ENCODE data around the gene SMIM38.
"Not testable (repeated sequence)": the region's sequence is repeated elsewhere in the genome, so short reads cannot be mapped to it uniquely, and the experiment has no call there.

Gene SMIM38

DNA sequence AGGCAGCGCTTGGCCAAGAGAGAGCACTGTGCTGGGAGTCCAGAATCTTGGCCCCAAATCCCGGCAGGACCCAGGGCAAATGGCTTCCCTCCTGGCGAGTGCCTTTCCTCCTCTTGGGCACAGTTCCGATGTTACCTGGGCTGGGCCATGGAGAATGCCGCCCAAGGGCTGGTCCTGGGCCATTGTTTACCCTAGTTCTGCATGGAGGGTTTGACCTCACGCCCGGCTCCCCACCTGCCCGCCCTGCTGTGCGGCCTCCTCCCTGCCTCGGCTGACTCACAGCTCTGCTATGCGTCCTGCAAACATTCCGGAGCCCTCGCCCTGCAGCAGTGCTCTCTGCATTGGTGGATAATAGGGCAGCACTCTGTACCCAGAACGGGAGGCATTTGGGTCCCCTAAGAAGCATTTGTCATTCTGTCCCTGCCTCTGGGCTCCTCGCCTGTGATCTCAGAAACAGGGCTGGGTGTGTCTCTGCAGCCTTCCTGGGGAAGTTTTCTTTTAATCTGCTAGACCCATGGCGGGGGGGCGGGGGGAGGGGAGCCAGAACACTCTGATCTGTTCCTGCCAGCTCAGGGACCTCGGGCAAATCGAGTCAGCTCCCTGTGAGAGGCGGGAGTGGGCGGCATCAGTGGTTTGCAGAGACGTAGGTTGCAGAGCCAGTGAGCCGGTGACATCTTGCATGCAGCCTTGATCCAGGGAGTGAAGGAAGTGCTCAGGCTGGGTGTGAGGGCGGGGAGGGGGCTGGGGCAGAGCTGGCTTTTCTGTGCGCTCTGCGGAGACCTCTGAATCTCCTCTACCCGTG is 32.9 kb upstream of the SMIM38 start:
- no peak for DNase-seq

DNA sequence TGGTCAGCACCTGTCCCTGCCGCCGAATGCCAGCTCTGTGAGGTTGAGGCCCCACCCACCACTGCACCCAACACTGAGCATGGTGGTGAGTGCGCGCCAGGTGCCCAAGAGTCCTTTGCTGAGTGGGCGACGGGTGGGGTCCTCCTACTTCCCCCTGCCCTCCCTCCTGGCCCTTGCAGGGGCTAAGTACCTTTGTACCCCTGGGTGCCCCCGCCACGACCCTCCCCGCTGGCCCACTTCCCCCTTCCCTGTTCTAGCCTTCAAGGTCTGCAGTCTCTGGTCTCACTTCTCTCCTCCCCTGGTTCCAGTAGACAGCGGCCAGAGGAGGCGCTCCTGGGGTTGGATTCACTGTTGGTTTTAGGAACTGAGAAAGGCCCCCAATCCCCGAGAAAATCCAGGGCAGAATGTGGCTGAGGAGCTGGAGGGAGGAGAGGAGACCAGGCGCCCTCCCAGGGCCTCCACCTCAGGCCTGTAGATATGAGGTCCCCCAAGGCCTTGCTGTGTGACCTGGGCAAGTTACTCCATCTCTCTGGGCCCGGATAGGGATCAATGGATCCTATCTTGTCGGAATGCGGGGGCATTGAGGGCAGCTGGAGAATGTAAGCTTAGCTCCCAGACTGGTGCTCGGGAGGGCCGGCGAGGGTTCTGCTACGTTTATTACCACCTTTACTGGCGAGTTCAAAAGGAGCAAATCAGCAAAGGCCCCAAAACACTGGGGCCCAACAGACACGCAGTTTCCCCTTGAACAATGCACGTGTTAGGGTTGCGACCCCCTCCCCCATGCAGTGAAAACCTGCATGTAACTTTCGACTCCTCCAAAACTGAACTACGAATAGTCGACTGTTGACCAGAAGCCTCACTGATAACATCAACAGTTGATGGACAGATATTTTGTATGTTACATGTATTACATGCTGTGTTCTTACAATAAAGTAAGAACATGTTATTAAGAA is 31.9 kb upstream of the SMIM38 start:
- DNase-seq: no peak

DNA sequence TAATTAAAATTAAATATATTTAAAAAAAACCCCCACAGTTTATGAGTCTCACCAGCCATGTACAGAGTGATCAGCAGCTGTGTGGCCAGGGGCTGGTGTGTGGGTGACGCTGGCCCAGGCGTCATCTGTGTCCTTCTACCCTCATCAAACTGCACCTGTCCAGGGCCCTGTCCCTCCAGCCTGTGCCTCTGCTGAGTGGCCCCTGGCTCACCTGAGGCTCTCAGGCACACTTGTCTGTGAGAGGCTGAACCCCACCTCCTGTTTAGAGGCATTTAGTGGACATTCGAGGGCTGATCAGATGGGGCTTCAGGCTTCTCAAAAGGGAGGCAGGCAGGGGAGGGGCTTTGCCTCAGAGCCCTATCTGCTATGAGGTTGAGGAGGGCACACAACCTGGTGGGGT is 29.9 kb upstream of the SMIM38 start:
- no peak for DNase-seq

DNA sequence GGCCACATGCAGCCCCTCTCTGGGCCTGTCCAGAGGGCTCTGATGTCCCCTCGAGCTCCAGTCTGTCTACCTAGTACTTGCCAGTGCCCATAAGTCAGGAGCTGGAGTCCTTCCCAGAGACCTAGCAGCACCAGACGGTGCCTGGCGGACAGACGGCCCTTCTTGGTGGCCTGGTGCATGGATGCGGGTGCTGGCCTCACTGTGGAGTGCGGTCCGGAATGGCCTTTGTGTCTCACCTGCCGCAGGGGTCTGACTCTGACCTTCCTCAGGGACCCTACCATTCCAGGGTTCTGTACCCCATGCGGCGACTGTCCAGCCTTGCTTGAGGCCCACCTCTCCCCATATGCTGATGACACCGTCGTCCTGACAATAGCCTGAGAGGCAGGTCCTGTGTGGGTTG is 29.4 kb upstream of the SMIM38 start:
- no peak for DNase-seq

DNA sequence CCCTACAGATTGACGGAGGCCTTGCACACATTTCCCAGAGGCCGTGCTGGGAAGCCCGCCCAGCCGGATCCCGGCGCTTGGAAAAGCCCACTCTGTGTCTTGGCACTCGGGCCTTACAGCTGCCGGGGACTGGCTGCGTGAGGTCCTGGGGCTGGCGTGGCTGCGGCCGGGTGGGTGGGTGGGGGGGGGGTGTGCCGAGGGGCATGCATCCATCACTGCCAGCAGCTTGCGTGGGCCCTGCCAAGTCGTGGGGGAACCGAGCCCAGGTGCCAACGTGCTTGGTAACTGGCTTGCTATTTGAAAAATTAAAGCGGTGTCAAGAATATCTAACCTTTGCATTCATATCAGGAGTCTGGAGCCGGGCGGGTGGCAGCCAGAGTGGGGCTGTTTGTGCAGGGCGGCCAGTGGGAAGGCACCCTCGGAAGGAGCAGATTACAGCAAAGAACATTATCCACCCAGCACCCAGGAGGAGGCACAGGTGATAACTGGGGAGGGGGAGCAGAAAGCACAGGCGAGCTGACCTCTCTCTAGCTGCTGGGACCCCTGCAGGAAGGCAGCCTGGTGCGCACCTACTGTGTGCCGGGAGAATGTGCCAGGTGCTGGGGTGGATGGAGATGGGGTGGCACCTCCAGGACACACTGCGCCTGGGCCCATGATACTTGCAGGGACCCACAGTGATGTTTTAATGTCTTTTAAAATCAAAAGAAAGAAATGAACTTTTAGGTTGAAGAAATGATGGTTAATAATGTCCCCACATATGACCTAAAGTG is 28.5 kb upstream of the SMIM38 start:
- no peak for DNase-seq

DNA sequence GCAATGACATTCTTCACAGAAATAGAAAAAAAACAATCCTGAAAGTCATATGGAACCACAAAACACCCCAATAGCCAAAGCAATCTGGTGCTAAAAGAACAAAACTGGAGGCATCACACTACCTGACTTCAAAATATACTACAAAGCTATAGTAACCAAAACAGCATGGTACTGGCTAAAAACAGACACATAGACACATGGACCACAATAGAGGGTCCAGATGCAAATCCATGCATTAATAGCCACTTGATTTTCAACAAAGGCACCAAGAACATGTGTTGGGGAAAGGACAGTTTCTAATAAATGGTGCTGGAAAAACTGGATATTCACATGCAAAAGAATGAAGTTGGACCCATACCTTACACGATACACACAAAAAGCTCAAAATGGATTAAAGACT is 27.9 kb upstream of the SMIM38 start:
- DNase-seq: no peak

DNA sequence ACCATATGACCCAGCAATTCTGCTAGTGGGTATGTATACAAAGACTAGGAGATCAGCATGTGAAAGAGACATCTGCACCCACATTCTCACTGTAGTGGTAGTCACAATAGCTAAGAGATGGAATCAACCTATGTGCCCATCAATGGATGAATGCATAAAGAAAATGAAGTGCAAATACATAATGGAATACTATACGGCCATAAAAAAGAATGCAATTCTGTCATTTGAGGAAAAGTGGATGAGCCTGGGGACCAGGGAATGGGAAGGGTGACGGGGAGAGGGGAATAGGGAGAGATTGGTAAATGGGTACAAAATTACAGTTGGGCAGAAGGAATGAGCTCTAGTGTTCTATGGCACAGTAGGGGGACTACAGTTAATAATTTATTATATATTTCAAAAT is 26.7 kb upstream of the SMIM38 start:
- no peak for DNase-seq

DNA sequence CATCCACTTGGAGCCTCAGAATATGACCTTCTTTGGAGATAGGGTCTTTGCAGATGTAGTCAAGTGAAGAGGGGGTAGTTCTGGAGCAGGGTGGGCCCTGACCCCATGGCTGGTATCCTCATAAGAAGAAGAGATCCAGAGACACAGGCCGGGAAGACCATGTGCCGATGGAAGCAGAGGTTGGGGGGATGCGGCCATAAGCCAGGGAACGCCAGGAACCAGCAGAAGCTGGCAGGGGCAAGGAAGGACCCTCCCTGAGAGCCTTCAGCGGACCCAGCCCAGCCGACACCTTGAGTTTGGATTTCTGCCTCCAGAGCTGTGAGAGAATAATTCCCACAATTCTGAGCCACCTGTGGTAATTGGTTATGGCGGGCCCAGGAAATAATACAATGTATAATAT is 26.1 kb upstream of the SMIM38 start:
- no peak for DNase-seq

DNA sequence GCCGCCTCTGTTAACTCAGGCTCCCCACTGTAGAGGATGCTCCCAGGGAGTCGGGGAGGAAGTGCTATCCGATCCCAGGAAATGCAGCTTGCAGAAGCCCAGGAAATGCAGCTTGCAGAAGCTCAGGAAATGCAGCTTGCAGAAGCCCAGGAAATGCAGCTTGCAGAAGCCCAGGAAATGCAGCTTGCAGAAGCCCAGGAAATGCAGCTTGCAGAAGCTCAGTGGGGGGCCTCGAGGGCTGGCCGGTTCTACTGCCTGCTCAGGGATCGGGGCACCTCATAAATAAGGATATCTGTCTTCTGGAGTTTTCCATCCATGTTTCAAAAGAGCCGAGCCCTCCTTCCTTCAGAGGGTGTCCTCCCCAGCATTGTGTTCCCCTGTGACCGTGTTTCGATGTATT is 25.1 kb upstream of the SMIM38 start:
- DNase-seq: no peak

DNA sequence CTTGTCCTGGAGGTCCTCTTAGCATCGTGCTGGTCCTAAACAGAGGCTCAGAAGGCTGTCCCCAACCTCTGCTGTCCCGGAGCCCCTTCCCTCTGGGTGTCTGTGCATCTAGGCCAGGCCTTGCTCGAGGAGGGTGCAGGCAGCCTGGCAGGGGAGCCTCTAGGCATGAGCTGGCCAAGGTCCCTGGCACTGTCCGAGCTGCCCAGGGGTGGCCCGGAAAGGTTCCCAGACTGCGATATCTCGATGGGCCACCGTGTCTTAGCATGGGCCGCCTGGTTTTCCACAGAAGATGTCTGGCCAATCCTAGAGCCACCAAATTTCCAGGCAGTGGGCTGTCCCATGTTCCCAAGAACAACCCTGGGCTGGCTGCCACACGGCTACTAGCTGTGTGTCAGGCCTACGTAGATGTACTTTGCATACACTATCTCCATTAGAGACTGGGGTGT is 24.6 kb upstream of the SMIM38 start:
- no peak for DNase-seq

DNA sequence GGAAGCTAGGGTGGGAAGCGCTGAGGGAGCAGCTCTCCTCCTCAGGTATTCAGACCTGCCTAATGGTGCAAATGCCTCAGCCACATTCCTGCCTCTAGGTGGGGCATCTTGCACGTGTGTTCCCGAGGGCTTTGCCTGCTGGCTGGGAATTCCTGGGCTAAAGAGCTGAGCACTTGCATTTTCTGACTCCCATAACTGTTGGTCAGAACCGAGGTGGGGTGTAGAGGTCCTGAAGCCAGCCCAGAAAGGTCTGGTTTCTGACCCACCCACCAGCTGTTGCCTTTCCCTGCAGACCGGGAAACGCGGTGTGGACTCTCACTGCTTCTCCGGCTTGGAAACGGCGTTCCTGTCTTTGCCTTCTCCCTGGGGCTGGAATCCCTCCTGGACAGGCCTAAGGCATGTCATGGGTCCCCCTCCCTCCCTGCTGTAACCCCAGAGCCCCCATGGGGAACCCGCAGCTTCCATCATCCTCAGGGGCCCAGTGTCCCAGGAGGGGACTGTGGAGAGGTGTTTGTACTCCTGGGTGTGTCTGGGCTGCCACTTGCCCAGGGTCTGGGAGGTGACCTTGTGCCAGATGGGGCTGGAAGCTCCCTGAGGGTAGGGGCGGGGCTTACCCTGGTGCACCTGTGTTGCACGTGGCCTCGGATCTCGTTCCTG is 24.0 kb upstream of the SMIM38 start:
- no peak for DNase-seq

DNA sequence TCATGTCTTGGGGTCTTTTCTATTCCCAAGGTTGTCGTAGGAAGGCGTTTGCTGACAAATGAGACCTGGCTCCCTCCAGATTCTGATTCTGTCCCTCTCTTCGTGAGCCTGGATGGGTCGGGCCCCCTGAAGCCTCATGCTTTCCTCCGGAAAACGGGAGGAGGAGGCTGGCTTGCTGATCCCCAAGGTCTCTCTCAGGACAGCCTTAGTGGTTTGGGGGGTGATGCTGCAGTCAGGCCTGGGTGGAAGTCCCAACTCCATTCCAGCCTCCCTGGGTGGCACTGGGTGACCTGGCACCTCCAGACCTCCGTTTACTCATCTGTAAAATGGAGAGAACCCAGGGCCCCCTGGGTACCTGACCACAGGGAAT is 23.4 kb upstream of the SMIM38 start:
- no peak for DNase-seq

DNA sequence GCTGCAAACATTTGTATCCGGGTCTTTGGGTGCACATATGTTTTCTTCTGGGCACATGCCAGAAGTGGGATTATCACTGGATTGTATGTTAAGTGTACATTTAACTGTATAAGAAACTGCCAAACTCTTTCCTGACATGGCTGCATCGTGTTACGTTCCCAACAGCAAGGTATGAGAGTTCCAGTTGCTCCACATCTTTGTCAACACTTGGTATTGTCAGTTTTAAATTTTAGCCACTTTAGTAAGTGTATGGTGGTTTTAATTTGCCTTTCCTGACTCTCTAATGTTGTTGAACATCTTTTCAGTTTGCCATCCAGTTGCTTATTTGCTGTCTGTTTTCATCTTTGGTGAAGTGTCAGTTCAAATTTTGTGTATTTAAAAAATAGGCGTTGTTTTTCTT is 22.5 kb upstream of the SMIM38 start:
- no peak for DNase-seq

DNA sequence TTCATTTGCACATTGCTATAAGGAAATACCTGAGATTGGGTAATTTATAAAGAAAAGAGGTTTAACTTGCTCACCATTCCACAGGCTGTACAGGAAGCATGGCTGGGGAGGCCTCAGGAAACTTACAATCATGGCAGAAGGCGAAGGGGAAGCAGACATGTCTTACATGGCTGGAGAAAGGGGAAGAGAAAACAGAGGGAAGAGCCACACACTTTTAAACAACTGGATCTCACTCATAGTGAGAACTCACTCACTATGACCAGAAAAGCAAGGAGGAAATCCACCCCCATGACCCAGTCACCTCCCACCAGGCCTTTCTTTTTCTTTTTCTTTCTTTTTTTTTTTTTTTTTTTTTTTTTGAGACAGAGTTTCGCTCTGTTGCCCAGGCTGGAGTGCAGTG is 21.6 kb upstream of the SMIM38 start:
- DNase-seq: not testable (repeated sequence)

DNA sequence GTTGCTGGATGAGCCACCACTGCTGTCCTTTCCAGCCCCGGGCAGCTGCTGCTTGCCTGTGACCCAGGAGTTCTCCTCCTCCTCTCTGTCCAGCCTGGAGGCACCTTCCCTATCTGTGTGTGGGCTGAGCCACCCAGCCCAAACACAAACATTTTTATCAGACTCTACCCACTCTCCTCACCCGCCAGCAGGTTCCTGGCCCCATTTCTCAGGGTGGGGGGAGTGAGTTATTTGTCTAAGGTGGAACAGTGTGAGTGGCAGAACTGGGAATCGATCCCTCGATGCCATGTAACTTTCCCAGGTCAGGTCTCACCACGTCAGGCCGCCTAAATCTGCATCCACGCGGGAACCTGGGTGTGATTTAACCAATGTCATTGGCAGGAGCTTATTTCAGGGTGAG is 20.8 kb upstream of the SMIM38 start:
- DNase-seq: no peak

DNA sequence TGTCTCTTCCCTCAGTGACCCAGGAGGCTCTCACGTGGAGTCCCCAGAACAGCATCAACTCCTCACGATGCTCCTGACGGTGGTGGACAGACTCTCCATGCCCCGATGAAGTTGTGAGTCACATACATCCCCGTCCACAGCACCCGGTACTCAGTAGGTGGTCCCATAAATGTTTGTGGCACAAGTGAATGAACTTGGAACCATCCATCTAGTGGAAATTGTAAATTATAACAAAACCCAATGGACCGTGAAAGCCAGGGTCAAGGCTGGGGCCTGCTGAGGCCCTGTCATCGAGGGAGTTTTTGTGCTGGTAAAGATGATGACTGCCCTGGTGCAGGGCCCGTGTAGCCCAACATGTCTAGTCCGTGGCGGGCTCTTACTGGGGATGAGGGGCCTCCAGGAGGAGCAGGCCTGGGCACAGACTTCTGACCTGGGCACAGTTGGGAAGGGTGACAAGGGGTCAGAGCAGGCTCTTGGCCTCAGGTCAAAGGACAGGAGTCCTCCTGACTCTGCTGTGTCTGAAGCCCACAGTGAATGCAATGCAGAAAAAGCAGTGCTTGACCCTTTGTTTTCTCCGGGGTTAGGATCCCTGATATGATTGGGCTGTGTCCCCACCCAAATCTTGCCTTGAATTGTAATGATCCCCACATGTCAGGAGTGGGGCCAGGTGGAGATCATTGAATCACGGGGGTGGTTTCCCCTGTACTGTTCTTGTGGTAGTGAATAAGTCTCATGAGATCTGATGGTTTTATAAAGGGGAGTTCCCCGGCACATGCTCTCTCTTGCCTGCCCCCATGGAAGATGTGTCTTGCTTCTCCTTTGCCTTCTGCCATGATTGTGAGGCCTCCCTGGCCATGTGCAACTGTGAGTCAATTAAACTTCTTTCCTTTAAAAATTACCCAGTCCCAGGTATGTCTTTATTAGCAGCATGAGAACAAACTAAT is 20.0 kb upstream of the SMIM38 start:
- no peak for DNase-seq

DNA sequence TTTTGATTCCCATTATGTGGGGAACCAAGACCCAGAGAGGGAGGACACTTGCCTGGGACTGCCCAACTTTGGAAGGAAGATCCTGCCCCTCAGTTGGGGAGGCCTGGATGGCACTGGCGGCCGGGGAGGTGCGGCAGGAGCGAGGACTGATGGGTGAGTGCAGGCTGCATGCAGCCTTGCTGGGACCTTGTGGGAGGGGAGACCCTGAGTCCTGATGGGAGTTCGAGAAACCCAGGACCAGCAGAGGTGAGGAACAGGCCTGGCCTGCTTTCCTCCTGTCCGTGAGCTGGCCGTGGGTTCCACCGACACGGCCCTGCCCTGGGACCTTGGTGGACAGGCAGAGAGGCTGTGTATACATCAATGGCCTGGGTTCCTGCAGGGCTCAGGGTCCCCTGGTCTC is 19.3 kb upstream of the SMIM38 start:
- DNase-seq: no peak

DNA sequence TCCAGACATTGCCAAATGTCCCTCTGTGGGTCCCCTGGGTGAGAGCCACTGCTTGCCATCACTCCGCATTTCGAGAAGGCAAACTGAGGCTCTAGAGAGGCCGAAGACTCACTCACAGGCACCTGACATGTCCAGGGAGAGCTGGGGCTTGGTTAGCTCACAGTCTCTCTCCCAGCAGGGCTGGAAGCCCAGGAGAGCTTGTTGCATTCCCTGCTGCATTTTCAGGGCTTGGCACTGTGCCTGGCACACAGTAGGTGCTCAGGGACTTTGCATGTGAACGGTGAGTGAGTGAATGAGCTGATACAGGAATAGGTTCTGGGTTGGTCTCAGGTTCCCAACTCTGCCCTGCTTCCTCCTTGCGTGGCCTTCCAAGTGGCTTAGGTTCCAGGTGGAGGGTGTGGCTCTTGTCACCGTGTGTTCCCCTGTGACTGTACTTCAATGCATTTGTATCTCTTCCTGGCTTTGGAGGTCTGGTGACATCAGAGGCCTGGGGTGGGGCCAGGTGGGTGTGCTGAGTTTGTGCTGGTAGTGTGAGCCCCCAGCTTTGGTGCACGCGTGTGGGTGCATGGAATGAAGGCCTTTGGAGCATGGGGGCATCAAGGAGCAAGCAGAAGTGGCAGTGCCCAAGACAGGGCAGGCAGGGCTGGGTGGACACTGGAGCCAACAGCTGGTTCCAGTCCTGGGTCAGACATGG is 18.4 kb upstream of the SMIM38 start:
- no peak for DNase-seq

DNA sequence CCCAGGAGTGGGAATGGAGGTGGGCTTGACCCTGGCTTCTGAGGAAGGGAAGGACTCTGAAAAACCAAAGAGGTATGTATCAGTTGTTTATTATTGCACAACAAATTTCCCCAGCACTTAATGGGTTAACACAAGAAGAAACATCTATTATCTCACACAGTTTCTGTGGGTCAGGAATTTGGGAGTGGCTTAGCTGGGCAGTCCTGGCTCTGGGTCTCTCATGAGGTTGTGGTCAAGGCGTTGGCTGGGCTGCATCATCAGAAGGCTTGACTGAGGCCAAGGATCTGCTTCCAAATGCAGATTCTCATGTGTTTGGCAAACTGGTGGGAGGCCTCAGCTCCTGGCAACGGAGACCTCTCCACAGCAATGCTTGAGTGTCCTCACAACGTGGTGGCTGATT is 17.5 kb upstream of the SMIM38 start:
- DNase-seq: no peak

DNA sequence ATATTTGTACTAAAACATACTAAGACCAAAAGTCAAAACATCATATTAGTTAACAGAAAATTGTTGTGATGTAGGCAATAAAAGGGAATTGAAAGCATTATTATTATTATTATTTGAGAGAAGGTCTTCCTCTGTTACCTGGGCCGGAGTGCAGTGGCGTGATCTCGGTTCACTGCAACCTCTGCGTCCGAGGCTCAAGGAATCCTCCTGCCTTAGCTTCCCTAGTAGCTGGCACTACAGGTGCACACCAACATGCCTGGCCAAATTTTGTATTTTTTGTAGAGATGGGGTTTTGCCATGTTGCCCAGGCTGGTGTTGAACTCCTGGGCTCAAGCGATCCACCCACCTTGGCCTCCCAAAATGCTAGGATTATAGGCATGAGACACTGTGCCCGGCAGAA is 15.6 kb upstream of the SMIM38 start:
- not testable (repeated sequence) for DNase-seq

DNA sequence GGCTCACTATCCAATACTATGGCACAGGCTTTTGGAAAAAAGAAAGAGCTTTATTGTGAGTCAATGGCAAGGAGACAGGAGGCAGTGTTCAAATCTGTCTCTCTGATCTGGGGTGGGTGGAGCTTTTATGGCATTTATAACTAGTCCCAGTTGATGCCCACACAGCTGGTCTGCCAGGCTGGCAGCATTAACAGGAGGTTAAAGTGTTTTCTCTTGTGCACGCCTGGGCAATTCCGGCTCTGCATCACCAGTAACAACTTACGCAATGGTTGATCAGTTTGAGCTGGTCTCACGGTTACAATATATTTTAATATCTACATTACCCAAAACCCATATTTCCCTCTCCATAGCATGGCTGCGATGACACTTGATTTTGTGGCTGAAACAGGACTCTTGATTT is 15.1 kb upstream of the SMIM38 start:
- no peak for DNase-seq
